Neural cell (in vitro differentiated cells): ENCODE measurements around the gene GRM2. TPM values are rescaled to one million over a fixed set of nuclear protein-coding genes. Genes with fewer than 3 reads are reported as not detected.

Experiments
- H2AFZ ChIP-seq: fragments of 200-600, 300-800 bp; sonication (generic), shearing (Covaris generic); 2 replicates; pipeline ENCODE4 v1.6.0; 2014; ENCODE audit warnings: low read depth, mild to moderate bottlenecking, antibody characterized with exemption, low read length, moderate library complexity
- H3F3A ChIP-seq: fragments of 200-600 bp; shearing (Covaris generic); 2 replicates; pipeline ENCODE4 v1.6.1; 2016; ENCODE audit warnings: mild to moderate bottlenecking, moderate library complexity, mixed read lengths, antibody characterized with exemption, low read length; ENCODE audit not compliant: insufficient read depth, poor library complexity, severe bottlenecking
- H3K27ac ChIP-seq: fragments of 200-600, 300-800 bp; sonication (generic), shearing (Covaris generic); 2 replicates; pipeline ENCODE4 v1.5.1; 2014; ENCODE audit warnings: mild to moderate bottlenecking, low read length, moderate library complexity
- H3K27me3 ChIP-seq: fragments of 300-800, 200-600 bp; sonication (generic), shearing (Covaris generic); 2 replicates; pipeline ENCODE4 v1.6.0; 2014; ENCODE audit warnings: mild to moderate bottlenecking, low read depth, low read length, moderate library complexity; ENCODE audit not compliant: insufficient read depth
- H3K36me3 ChIP-seq: fragments of 300-800, 200-600 bp; sonication (generic), shearing (Covaris generic); 2 replicates; pipeline ENCODE4 v1.5.1; 2014; ENCODE audit warnings: mild to moderate bottlenecking, antibody characterized with exemption, low read length, moderate library complexity; ENCODE audit not compliant: insufficient read depth
- H3K4me2 ChIP-seq: fragments of 300-800, 200-600 bp; sonication (generic), shearing (Covaris generic); 2 replicates; pipeline ENCODE4 v1.6.0; 2014; ENCODE audit warnings: mild to moderate bottlenecking, low read length
- H3K4me3 ChIP-seq: fragments of 300-800, 200-600 bp; sonication (generic), shearing (Covaris generic); 2 replicates; pipeline ENCODE4 v1.5.1; 2014; ENCODE audit warnings: mild to moderate bottlenecking, low read length, moderate library complexity
- H3K79me2 ChIP-seq: fragments of 200-600 bp; shearing (Covaris generic); replicated peaks from 2 replicates; pipeline ENCODE4 v1.6.0; 2014; ENCODE audit warnings: mild to moderate bottlenecking, low read length, moderate library complexity; ENCODE audit not compliant: insufficient read depth
- H3K9ac ChIP-seq: fragments of 300-800, 200-600 bp; sonication (generic), shearing (Covaris generic); 2 replicates; pipeline ENCODE4 v1.6.1; 2016; ENCODE audit warnings: mild to moderate bottlenecking, low read length, mixed read lengths
- H3K9me2 ChIP-seq: fragments of 200-600 bp; shearing (Covaris generic); 2 replicates; pipeline ENCODE4 v1.6.1; 2016; ENCODE audit warnings: mild to moderate bottlenecking, low read length, mixed read lengths; ENCODE audit not compliant: insufficient read depth
- H3K9me3 ChIP-seq: fragments of 200-600, 300-800 bp; sonication (generic), shearing (Covaris generic); 2 replicates; pipeline ENCODE4 v1.6.1; 2016; ENCODE audit warnings: mild to moderate bottlenecking, mixed run types, low read length, moderate library complexity, mixed read lengths
- H4K20me1 ChIP-seq: fragments of 200-600 bp; shearing (Covaris generic); 2 replicates; pipeline ENCODE4 v1.6.1; 2016; ENCODE audit warnings: mild to moderate bottlenecking, mixed run types; ENCODE audit not compliant: insufficient read depth
- CTCF ChIP-seq: fragments of 450-650 bp; IDR thresholded peaks from 2 replicates; pipeline ENCODE4 v1.5.1; 2014; ENCODE audit warnings: antibody characterized with exemption, mild to moderate bottlenecking, moderate library complexity; ENCODE audit not compliant: poor library complexity, severe bottlenecking
- EP300 ChIP-seq: fragments of 450-650 bp; conservative IDR thresholded peaks from 2 replicates; pipeline ENCODE4 v1.6.1; 2014; ENCODE audit warnings: antibody characterized with exemption, mild to moderate bottlenecking, moderate library complexity; ENCODE audit not compliant: poor library complexity, severe bottlenecking
- EZH2 ChIP-seq: fragments of 200-600, 300-800 bp; shearing (Covaris generic), sonication (generic); IDR thresholded peaks from 2 replicates; pipeline ENCODE4 v1.6.1; 2014; ENCODE audit warnings: antibody characterized with exemption, low read length, borderline replicate concordance, mild to moderate bottlenecking; ENCODE audit not compliant: insufficient read depth, poor library complexity, severe bottlenecking
- MXI1 ChIP-seq: fragments of 450-650 bp; conservative IDR thresholded peaks from 2 replicates; pipeline ENCODE4 v1.6.1; 2014; ENCODE audit warnings: antibody characterized with exemption, mild to moderate bottlenecking; ENCODE audit not compliant: poor library complexity, severe bottlenecking
- POLR2AphosphoS5 ChIP-seq: IDR thresholded peaks from 2 replicates; pipeline ENCODE4 v1.6.1; 2012
- RAD21 ChIP-seq: fragments of 450-650 bp; conservative IDR thresholded peaks from 2 replicates; pipeline ENCODE4 v1.6.1; 2014; ENCODE audit warnings: antibody characterized with exemption, mild to moderate bottlenecking, moderate library complexity
- REST ChIP-seq: IDR thresholded peaks from 2 replicates; pipeline ENCODE4 v1.6.1; 2012; ENCODE audit warnings: borderline replicate concordance
- SMC3 ChIP-seq: fragments of 450-650 bp; conservative IDR thresholded peaks from 2 replicates; pipeline ENCODE4 v1.6.1; 2014; ENCODE audit warnings: antibody characterized with exemption, mild to moderate bottlenecking, moderate library complexity; ENCODE audit not compliant: poor library complexity
- TAF1 ChIP-seq: IDR thresholded peaks from 2 replicates; pipeline ENCODE4 v1.6.1; 2012; ENCODE audit warnings: low read depth
- polyA plus RNA-seq: library from polyadenylated mRNA; depleted of rRNA; stranded (reverse); fragments of >200 nt; gene quantifications from 2 replicates; pipeline ENCODE4 v1.2.3, GENCODE V29; 2014

Gene GRM2
- polyA plus RNA-seq, 1 donor from 2014 or later = 9.1 TPM

- no peaks in the 10 kb centered on the region for H3K36me3 ChIP-seq
- no peak overlapping the region for H3K9ac ChIP-seq
- no peak for TF ChIP-seq REST
- no peak for TF ChIP-seq CTCF
- TF ChIP-seq EP300 = no peak
- no peak for TF ChIP-seq SMC3
- TF ChIP-seq EZH2 = no peak
- TF ChIP-seq RAD21 = no peak
- TF ChIP-seq TAF1 = no peak
- no peak for TF ChIP-seq POLR2AphosphoS5
- TF ChIP-seq MXI1 = no peak
- no peak overlapping the region for H3K4me3 ChIP-seq
- H4K20me1 ChIP-seq = no peaks in the 10 kb centered on the region
- no peaks in the 10 kb centered on the region for H3K79me2 ChIP-seq
- H3K27ac ChIP-seq = no peak overlapping the region
- H3K4me2 ChIP-seq = no peak overlapping the region
- no peaks in the 10 kb centered on the region for H3K9me3 ChIP-seq
- no peaks in the 10 kb centered on the region for H3K27me3 ChIP-seq
- no peaks in the 10 kb centered on the region for H3K9me2 ChIP-seq
- H3F3A ChIP-seq = no peaks in the 10 kb centered on the region
- H2AFZ ChIP-seq = no peak overlapping the region
Measured at GRCh38 chr3:51683566-51683965, 23.3 kb upstream of the GRM2 start.

GRCh38 chr3:51684971-51685751 is 21.7 kb upstream of the GRM2 start:
- no peak overlapping the region for H3K27ac ChIP-seq

More at GRCh38 chr3:51684971-51685751, 21.7 kb upstream of the GRM2 start:
- no peak overlapping the region for H3K4me3 ChIP-seq
- no peak overlapping the region for H3K4me2 ChIP-seq
- H3K36me3 ChIP-seq = no peaks in the 10 kb centered on the region
- no peaks in the 10 kb centered on the region for H3K9me2 ChIP-seq
- H4K20me1 ChIP-seq = no peaks in the 10 kb centered on the region
- H3K79me2 ChIP-seq = no peaks in the 10 kb centered on the region
- H3F3A ChIP-seq = no peaks in the 10 kb centered on the region
- TF ChIP-seq MXI1 (no peak), RAD21 (no peak), POLR2AphosphoS5 (no peak), CTCF (no peak), EP300 (no peak), REST (no peak), SMC3 (no peak), TAF1 (no peak), EZH2 (no peak)
- no peak overlapping the region for H3K9ac ChIP-seq
- no peak overlapping the region for H2AFZ ChIP-seq
- no peaks in the 10 kb centered on the region for H3K27me3 ChIP-seq
- no peaks in the 10 kb centered on the region for H3K9me3 ChIP-seq
